G401 (cell line): ENCODE results near the gene NRIP3. TPM values are rescaled to one million over a fixed set of nuclear protein-coding genes. Genes with fewer than 3 reads are reported as not detected.

Source experiments
- DNase-seq: peaks from one replicate; pipeline ENCODE4 v3.0.0-alpha.2; 2015; ENCODE audit warnings: low spot score
- in situ Hi-C: cut with HindIII; loops from 2 replicates; pipeline ENCODE4 v1.10.0; 2016; ENCODE audit warnings: low sequenced_read_pairs, mixed read lengths
- total RNA-seq: library from RNA; depleted of rRNA; stranded (reverse); fragments of >200 nt; shearing (Covaris generic); gene quantifications from 2 replicates; pipeline ENCODE4 v1.2.3, GENCODE V29; 2014; rRNA removed

Gene NRIP3
- total RNA-seq: 1.1 and 2.5 TPM in 2 replicates

DNA sequence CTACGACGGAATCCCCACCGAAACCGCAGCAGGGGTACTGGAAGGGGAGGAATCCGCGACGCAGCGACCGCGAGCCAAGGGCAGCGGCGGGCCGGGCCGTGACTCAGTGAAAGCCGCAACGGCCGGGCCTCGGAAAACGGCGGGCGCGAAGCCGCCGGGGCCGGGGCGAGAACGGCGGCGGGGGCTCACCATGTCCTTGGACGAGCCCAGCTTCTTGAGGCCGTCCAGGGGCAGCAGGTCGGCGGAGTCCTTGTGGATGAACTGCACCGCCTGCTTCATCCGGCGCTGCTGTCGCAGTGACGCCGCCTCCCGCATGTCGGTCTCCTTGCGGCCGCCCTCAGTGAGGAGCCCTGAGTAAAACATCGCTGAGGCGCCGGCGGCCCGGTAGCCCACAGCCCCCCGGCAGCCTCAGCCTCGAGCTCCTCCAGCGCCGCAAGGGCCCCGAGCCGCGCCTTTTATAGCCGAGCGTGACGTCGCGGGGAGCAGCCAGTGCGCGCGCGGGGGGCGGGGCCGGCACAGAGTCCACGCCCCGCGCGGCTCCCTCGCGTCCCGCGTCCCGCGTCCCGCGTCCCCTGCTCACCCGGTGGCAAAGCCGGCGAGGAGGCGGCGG, at the start of gene NRIP3:
Gene NRIP3, minus strand, starts transcription at position 429 of the 610 bp plus-strand sequence. Its CDS starts 66 bp downstream, at position 363.
- peak; percentile 85 for DNase-seq
- in situ Hi-C loops: no loop called here

- in situ Hi-C loops: no loop called here
- no peak for DNase-seq
These were observed 48.5 kb upstream of the NRIP3 start for GRCh38 chr11:9052316-9052715.

GRCh38 chr11:9049959-9050358, 46.2 kb upstream of the NRIP3 start:
- DNase-seq: no peak
- in situ Hi-C loops: no loop called here

DNA sequence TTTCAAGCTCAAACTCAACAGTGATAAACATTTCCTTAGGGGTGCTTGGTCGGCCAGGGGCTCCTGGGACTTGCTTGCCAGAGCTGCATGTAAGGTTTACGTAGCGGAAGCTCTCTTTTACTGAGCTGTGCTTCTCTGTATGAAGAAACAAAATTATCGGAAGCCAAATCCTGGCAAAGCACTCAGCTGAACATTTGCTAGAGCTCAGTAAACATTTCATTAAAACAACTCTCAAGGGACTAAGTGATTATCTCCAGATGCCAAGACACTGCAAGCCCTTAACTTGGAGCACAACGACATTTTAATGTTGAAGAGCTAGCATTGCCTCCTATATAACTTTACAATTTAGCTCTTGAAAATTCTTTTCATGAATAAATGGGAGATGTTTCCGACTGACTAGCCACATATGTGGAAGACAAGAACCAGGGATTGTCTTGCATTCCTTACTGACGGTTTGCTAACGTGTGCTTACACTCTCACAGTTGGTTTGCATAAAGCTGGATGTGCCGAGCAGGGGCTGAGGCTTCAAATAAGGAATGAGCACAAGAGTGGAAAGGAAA, 44.2 kb upstream of the NRIP3 start:
- peak; percentile 54 for DNase-seq
- in situ Hi-C loops: no loop called here

DNA sequence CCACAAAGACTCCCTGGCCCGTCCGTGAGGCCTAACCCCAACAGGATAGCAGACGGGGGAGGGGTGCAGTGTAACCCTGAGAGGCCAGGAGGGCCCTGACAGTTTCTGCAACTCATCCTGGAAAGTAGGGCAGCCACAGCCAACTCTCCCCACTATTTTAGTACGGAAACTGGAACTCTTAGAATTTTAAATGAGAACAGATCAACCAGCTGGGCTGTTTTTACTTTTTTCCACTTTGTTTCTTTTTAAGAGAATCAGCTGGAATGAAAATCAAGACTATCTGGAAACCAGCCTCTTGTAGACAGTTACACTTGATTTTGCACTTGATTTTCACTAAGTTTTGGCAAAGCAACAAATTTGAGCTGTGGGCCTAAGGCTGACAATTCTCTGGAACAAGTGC, 42.7 kb upstream of the NRIP3 start:
- in situ Hi-C loops: no loop called here
- no peak for DNase-seq

GRCh38 chr11:9042488-9042887, 38.7 kb upstream of the NRIP3 start:
- in situ Hi-C loops: no loop called here
- DNase-seq: no peak

GRCh38 chr11:9041747-9042146, 37.9 kb upstream of the NRIP3 start:
- no peak for DNase-seq
- in situ Hi-C loops: no loop called here

GRCh38 chr11:9040410-9040809, 36.6 kb upstream of the NRIP3 start:
- in situ Hi-C loops: no loop called here
- DNase-seq: no peak

GRCh38 chr11:9039863-9040262, 36.1 kb upstream of the NRIP3 start:
- no peak for DNase-seq
- in situ Hi-C loops: no loop called here

DNA sequence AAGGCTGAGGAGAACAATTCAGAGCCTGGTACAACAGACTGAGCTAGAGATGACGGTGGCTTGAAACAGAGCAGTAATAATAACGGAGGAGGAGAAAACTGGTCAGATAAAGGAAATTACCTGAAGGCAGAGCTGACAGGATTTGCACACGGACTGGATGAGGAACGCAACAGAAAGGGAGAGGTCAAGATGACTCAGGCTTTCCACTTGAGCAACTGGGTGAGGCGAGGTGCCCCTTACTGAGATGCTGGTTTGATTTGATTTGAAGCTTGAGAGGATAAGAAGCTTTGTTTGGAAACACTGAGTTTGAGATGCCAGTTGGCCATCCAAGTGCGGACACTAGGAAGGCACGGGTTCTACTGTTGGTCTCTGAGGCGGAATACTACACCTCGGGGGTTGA, 35.4 kb upstream of the NRIP3 start:
- in situ Hi-C loops: no loop called here
- DNase-seq: no peak

GRCh38 chr11:9038541-9038940, 34.7 kb upstream of the NRIP3 start:
- in situ Hi-C loops: no loop called here
- no peak for DNase-seq

DNA sequence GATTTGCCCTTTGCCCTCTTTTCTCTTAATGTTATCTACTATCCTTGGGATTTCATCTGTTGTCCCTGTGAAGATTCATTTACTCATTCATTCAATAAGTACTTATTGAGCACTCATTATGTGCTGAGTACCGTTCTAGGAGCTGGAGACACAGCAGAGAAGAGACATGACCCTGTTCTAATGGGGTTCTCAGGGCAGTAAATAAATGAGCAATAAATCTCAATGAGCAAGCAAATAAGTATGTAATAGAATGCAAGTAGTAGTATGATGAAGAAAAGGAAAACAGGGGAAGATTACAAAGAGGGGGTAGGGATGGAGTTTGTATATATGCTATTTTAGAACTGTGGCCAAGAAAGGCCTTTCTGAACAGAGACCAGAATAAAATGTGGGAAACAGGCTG, 34.2 kb upstream of the NRIP3 start:
- no peak for DNase-seq
- in situ Hi-C loops: no loop called here

GRCh38 chr11:9037046-9037780, 33.4 kb upstream of the NRIP3 start:
- in situ Hi-C loops: no loop called here
- DNase-seq: no peak

- peak; percentile 62 for DNase-seq
- in situ Hi-C loops: no loop called here
These were observed 26.8 kb upstream of the NRIP3 start for GRCh38 chr11:9030601-9031000.

DNA sequence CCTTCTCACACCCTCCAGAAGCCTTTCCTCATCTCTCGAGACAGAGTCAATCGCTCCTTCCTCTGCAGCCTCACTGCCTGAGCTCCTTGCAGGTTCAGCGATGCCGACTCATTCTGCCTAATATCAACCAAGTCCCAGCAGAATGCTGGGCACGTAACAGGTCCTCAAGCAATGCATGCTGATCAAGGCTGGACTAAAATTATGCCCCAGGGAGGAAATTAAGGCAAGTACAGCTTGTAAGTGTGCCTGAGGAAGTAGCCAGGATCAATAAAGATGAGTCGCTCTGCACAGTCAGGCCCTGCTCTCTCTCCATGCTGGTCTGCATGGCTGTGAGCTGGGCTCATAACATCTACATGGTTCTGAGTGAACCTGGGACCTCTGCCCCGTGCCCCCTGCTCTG, 25.6 kb upstream of the NRIP3 start:
- in situ Hi-C loops: no loop called here
- peak; percentile 15 for DNase-seq

- DNase-seq: peak; percentile 64
- in situ Hi-C loops: no loop called here
These were observed 24.8 kb upstream of the NRIP3 start for GRCh38 chr11:9028581-9028980.

GRCh38 chr11:9025101-9025850, 21.5 kb upstream of the NRIP3 start:
- DNase-seq: peak; percentile 90
- in situ Hi-C loops: no loop called here

DNA sequence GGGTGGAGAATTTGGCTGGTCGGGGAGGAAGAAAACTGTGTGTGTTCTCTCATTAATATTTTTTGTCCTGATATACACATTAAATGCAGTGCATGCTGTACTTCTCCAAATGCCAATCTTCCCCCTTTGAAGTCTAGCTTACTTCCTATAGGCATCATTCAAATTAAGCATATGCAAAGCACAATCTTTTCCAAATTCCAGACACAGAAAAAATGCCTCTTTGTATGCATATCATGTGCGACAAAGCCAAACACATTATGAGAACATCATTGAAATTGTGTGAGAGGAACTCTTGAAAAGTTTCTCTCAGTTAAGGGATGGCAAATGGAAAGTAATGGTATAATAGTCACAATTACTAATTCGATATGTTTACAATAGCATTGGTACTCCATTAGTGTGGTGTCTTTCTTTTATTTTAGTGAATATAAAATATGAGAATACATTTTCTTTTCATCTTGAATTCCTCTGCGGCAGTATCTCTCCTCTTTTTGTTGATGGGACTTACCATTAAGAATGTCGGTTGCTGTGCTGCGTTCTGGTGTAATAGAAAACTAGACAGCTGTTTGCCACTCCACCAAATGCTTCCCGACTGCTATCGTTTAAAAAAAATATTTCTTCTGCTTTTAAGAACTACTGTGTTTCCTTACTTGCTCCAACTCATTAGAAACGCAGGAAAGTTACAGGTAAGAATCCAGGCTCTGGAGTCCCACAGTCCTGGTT, 19.3 kb upstream of the NRIP3 start:
- DNase-seq: no peak
- in situ Hi-C loops: no loop called here

GRCh38 chr11:9020916-9021315, 17.1 kb upstream of the NRIP3 start:
- DNase-seq: no peak
- in situ Hi-C loops: no loop called here
